Measurements from ENCODE around the gene MAGEA1. TPM values are rescaled to one million over a fixed set of nuclear protein-coding genes. Genes with fewer than 3 reads are reported as not detected.
"Not testable (repeated sequence)": the region's sequence is repeated elsewhere in the genome, so short reads cannot be mapped to it uniquely, and the experiment has no call there.

The MAGEA1 gene
- total RNA-seq, result not detected
- not detected for polyA plus RNA-seq
- long read RNA-seq, donor 1, result 0 reads
- long read RNA-seq, donor 2, result 0 reads
- long read RNA-seq, donor 3, result 0 reads

GRCh38 chrX:153179131-153179530 is at the start of gene MAGEA1:
Gene MAGEA1 (plus strand): TSS chrX:153179284. CDS start chrX:153182390, 3,106 bp downstream.
- no peak within 1 kb of the TSS for H3K4me3 ChIP-seq
- H3K4me1 ChIP-seq, result no peaks in the 10 kb centered on the region
- ATAC-seq (no peak), DNase-seq (no peak)
- H3K9me3 ChIP-seq, result no peaks in the 10 kb centered on the region
- no peak within 1 kb of the TSS for H3K27ac ChIP-seq
- no peaks in the 10 kb centered on the region for H3K36me3 ChIP-seq
- TF ChIP-seq POLR2A (IDR thresholded peaks at IDR 0.05) (no peak), CTCF (IDR thresholded peaks at IDR 0.05) (no peak)
- peaks cover 0 to under 1% (median 0%) of the 10 kb centered on the region in 9 donors for H3K27me3 ChIP-seq
- intact Hi-C loops (cut with DNase I), result no loop called here
- WGBS, 4 donors, result 90 to 94% (median 93%) methylated on average over 12 to 19 of the region's 19 CpGs

- ATAC-seq; H3K27ac ChIP-seq; H3K4me3 ChIP-seq; H3K4me1 ChIP-seq; H3K36me3 ChIP-seq; H3K27me3 ChIP-seq; H3K9me3 ChIP-seq; intact Hi-C loops (cut with DNase I); DNase-seq: not testable (repeated sequence)
- WGBS, 4 donors, result no CpG with 5 or more reads among the region's 12 CpGs
These were observed 46.2 kb upstream of the MAGEA1 start for GRCh38 chrX:153132924-153133323.

- H3K27me3 ChIP-seq; DNase-seq; H3K9me3 ChIP-seq; intact Hi-C loops (cut with DNase I); H3K27ac ChIP-seq; H3K36me3 ChIP-seq; H3K4me1 ChIP-seq; H3K4me3 ChIP-seq: not testable (repeated sequence)
- peak in 2 of 4 donors; percentile 16 to 38 for ATAC-seq
- WGBS, 4 donors, result no CpG with 5 or more reads among the region's 4 CpGs
These were observed 40.0 kb upstream of the MAGEA1 start for GRCh38 chrX:153139074-153139473.

GRCh38 chrX:153146288-153146687 is 32.8 kb upstream of the MAGEA1 start:
- DNase-seq; H3K27ac ChIP-seq; ATAC-seq; H3K4me3 ChIP-seq; H3K27me3 ChIP-seq; H3K9me3 ChIP-seq; intact Hi-C loops (cut with DNase I); H3K36me3 ChIP-seq; H3K4me1 ChIP-seq: not testable (repeated sequence)
- 65 to 87% methylated on average over 1 of the region's 7 CpGs; no CpG with 5 or more reads in 2 of the 4 donors for WGBS, 4 donors

GRCh38 chrX:153153516-153153915 is 25.6 kb upstream of the MAGEA1 start:
- H3K27me3 ChIP-seq, result peaks cover 0 to 26% (median 0%) of the 10 kb centered on the region in 9 donors
- ATAC-seq (no peak), DNase-seq (no peak)
- H3K27ac ChIP-seq, result no peak overlapping the region
- WGBS, 4 donors, result 60 to 68% (median 63%) methylated on average over 3 of the region's 3 CpGs
- H3K9me3 ChIP-seq, result no peaks in the 10 kb centered on the region
- no peaks in the 10 kb centered on the region for H3K4me1 ChIP-seq
- no peak for TF ChIP-seq CTCF (IDR thresholded peaks at IDR 0.05)
- TF ChIP-seq POLR2A (IDR thresholded peaks at IDR 0.05), result no peak
- intact Hi-C loops (cut with DNase I), result no loop called here
- H3K4me3 ChIP-seq, result no peak overlapping the region
- no peaks in the 10 kb centered on the region for H3K36me3 ChIP-seq

- Histone ChIP-seq H3K27me3 (peaks cover 0 to 17% (median 0%) of the 10 kb centered on the region in 9 donors), H3K27ac (no peak overlapping the region), H3K4me1 (no peaks in the 10 kb centered on the region), H3K36me3 (no peaks in the 10 kb centered on the region), H3K4me3 (no peak overlapping the region), H3K9me3 (no peaks in the 10 kb centered on the region)
- ATAC-seq (no peak), DNase-seq (no peak)
- 69 to 71% (median 70%) methylated on average over 5 of the region's 5 CpGs for whole genome bisulfite sequencing, 4 donors
- TF ChIP-seq POLR2A (IDR thresholded peaks at IDR 0.05) (no peak), CTCF (IDR thresholded peaks at IDR 0.05) (no peak)
- intact Hi-C loops (cut with DNase I), result no loop called here
These were observed 21.6 kb upstream of the MAGEA1 start for GRCh38 chrX:153157450-153157849.
